Measurements from ENCODE around the gene INPP5J. TPM values are rescaled to one million over a fixed set of nuclear protein-coding genes. Genes with fewer than 3 reads are reported as not detected.

The INPP5J gene
- total RNA-seq, 1 experiment from 2014 or later: 1.7 TPM

- CTCF ChIA-PET: no interaction called here
- Histone ChIP-seq H3K4me1 (ENCODE audit: control insufficient read depth, insufficient read depth, low read length) (peaks cover 16% of the 10 kb centered on the region), H3K4me3 (ENCODE audit: low read depth in 2 of 2, low read length in 2 of 2) (peak overlapping the region; percentile 59 to 62), H3K9me3 (ENCODE audit: control insufficient read depth, insufficient read depth, low read depth, low read length) (no peaks in the 10 kb centered on the region), H3K36me3 (ENCODE audit: control insufficient read depth, insufficient read depth, low read length) (peaks cover 5% of the 10 kb centered on the region; the same call in 1 of the 2 replicates), H3K27me3 (ENCODE audit: control insufficient read depth, insufficient read depth, low read length) (no peaks in the 10 kb centered on the region), H3K27ac (ENCODE audit: low read length) (peak overlapping the region; percentile 91)
- no TSS peak for BruUV-seq (replicated peaks)
- intact Hi-C loops (cut with micrococcal nuclease; ENCODE audit: unreplicated experiment): loop anchor here (2.0 kb wide), 1 partner anchor 117 kb away; the partner anchor contains the start of genes MORC2 and TUG1
- DNase-seq (ENCODE audit: low read depth, low spot score) (no peak), ATAC-seq (no peak)
- POLR2A ChIA-PET: interaction anchor here (1.0 kb wide), 1 partner anchor 117 kb away, joined by 3 read pairs; the partner anchor contains the start of genes MORC2 and TUG1
- in situ Hi-C loops (cut with HindIII; ENCODE audit: low pct_unique_long_range_greater_than_20kb, low sequenced_read_pairs): no loop called here
- TF ChIP-seq, protein P1, sequence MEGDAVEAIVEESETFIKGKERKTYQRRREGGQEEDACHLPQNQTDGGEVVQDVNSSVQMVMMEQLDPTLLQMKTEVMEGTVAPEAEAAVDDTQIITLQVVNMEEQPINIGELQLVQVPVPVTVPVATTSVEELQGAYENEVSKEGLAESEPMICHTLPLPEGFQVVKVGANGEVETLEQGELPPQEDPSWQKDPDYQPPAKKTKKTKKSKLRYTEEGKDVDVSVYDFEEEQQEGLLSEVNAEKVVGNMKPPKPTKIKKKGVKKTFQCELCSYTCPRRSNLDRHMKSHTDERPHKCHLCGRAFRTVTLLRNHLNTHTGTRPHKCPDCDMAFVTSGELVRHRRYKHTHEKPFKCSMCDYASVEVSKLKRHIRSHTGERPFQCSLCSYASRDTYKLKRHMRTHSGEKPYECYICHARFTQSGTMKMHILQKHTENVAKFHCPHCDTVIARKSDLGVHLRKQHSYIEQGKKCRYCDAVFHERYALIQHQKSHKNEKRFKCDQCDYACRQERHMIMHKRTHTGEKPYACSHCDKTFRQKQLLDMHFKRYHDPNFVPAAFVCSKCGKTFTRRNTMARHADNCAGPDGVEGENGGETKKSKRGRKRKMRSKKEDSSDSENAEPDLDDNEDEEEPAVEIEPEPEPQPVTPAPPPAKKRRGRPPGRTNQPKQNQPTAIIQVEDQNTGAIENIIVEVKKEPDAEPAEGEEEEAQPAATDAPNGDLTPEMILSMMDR (IDR thresholded peaks at IDR 0.05): peak; percentile 33
- TF ChIP-seq POLR2AphosphoS5 (IDR thresholded peaks at IDR 0.05; ENCODE audit: low read depth, low read length): no peak
Observed at GRCh38 chr22:31085493-31085824, 37.3 kb upstream of the INPP5J start.

DNA sequence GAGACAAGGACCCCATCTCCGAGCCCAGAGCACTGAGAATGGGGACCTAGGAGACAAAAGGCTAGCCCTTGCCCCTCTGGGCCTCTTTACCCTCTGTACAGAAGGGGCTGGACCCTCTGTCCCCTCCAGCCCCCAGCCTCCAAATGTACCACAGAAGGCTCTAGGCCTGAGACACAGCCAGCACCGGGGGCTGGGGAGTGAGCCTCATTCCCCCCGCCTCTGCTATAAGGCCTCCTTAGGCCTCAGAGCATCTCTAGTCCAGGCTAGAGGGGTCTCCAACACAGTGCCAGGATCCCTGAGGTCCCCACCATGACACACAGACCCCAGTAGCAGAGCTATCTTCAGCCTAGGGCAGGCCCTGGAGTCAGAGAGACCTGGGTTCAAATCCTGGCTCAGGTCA lies 36.8 kb upstream of the INPP5J start:
- in situ Hi-C loops (cut with HindIII; ENCODE audit: low pct_unique_long_range_greater_than_20kb, low sequenced_read_pairs): no loop called here

More for the DNA sequence above, 36.8 kb upstream of the INPP5J start:
- intact Hi-C loops (cut with micrococcal nuclease; ENCODE audit: unreplicated experiment): loop anchor here (2.0 kb wide), 1 partner anchor 117 kb away; the partner anchor contains the start of genes MORC2 and TUG1
- ChIA-PET POLR2A (interaction anchor here (1.0 kb wide), 1 partner anchor 117 kb away, joined by 3 read pairs; the partner anchor contains the start of genes MORC2 and TUG1), CTCF (no interaction called here)
- TF ChIP-seq POLR2AphosphoS5 (IDR thresholded peaks at IDR 0.05; ENCODE audit: low read depth, low read length) (no peak), TCF7L2 (IDR thresholded peaks at IDR 0.05; ENCODE audit: low read depth, low read length) (no peak), REST (IDR thresholded peaks at IDR 0.05; ENCODE audit: insufficient read depth in 1 of 2, low read depth in 2 of 2, low read length in 1 of 2) (no peak), SIN3A (IDR thresholded peaks at IDR 0.05; ENCODE audit: borderline replicate concordance, insufficient read depth, low read depth, low read length) (no peak)
- TF ChIP-seq, protein P1 (IDR thresholded peaks at IDR 0.05): no peak
- no peak for DNase-seq (ENCODE audit: low read depth, low spot score)
- ATAC-seq: no peak
- H3K36me3 ChIP-seq (ENCODE audit: control insufficient read depth, insufficient read depth, low read length): peaks cover 5% of the 10 kb centered on the region; the same call in 1 of the 2 replicates
- no peaks in the 10 kb centered on the region for H3K27me3 ChIP-seq (ENCODE audit: control insufficient read depth, insufficient read depth, low read length)
- peaks cover 16% of the 10 kb centered on the region for H3K4me1 ChIP-seq (ENCODE audit: control insufficient read depth, insufficient read depth, low read length)
- no peak overlapping the region for H3K4me3 ChIP-seq (ENCODE audit: low read depth in 2 of 2, low read length in 2 of 2)
- no peaks in the 10 kb centered on the region for H3K9me3 ChIP-seq (ENCODE audit: control insufficient read depth, insufficient read depth, low read depth, low read length)
- H3K27ac ChIP-seq (ENCODE audit: low read length): peak overlapping the region; percentile 91; the same call in 1 of the 2 replicates
- BruUV-seq (replicated peaks): no TSS peak

All from Panc1 (cell line).